LoVo (cell line): ENCODE results near the gene PRDX2.
"Not testable (repeated sequence)": the region's sequence is repeated elsewhere in the genome, so short reads cannot be mapped to it uniquely, and the experiment has no call there.

Experiments
- DNase-seq: peaks from one replicate; pipeline ENCODE4 v3.0.0-alpha.2; 2016; ENCODE audit warnings: low spot score

Gene PRDX2

GRCh38 chr19:12825254-12826131 is 23.9 kb upstream of the PRDX2 start:
- DNase-seq = no peak

GRCh38 chr19:12821761-12822160 is 20.2 kb upstream of the PRDX2 start:
- no peak for DNase-seq

GRCh38 chr19:12817810-12818209 is 16.2 kb upstream of the PRDX2 start:
- not testable (repeated sequence) for DNase-seq

- not testable (repeated sequence) for DNase-seq
Measured at GRCh38 chr19:12817188-12817587, 15.6 kb upstream of the PRDX2 start.

GRCh38 chr19:12815088-12815487 is 13.5 kb upstream of the PRDX2 start:
- DNase-seq = no peak

GRCh38 chr19:12806242-12807081 is 4.9 kb upstream of the PRDX2 start, which contains the start of gene RNASEH2A:
Gene RNASEH2A, plus strand, starts transcription at chr19:12806584. Its CDS starts 90 bp downstream, at chr19:12806674.
- DNase-seq = peak; percentile 92

GRCh38 chr19:12804051-12804450 is 2.5 kb upstream of the PRDX2 start:
- no peak for DNase-seq

GRCh38 chr19:12802267-12803106 is 887 bp upstream of the PRDX2 start:
- DNase-seq = no peak

- DNase-seq = no peak
Measured at GRCh38 chr19:12800923-12801465, 606 bp downstream of the PRDX2 start.

- DNase-seq = no peak
Measured at GRCh38 chr19:12800466-12800770, 1.2 kb downstream of the PRDX2 start.

- no peak for DNase-seq
Measured at GRCh38 chr19:12799742-12800465, 1.7 kb downstream of the PRDX2 start.

GRCh38 chr19:12797607-12798006 is 4.0 kb downstream of the PRDX2 start:
- not testable (repeated sequence) for DNase-seq

GRCh38 chr19:12797141-12797587 is 4.4 kb downstream of the PRDX2 start:
- no peak for DNase-seq

- DNase-seq = peak; percentile 81
Measured at GRCh38 chr19:12796146-12797071, 5.2 kb downstream of the PRDX2 start.

GRCh38 chr19:12794971-12795381 is 6.6 kb downstream of the PRDX2 start:
- DNase-seq = no peak

GRCh38 chr19:12794196-12794941 is 7.2 kb downstream of the PRDX2 start:
- DNase-seq = no peak

- peak; percentile 96 for DNase-seq
Measured at GRCh38 chr19:12793290-12794195, 8.1 kb downstream of the PRDX2 start.

- DNase-seq = no peak
Measured at GRCh38 chr19:12792853-12793289, 8.7 kb downstream of the PRDX2 start.
